Lung microvascular endothelial cell (primary cell): ENCODE data around the gene HOXC6. TPM values are rescaled to one million over a fixed set of nuclear protein-coding genes. Genes with fewer than 3 reads are reported as not detected.
A peak's percentile ranks its signal among the peaks of the same experiment; 100 is the strongest.

Experiments
- DNase-seq, 2 donors: peaks; one replicate each; pipeline versions ENCODE4 v3.0.0 to v3.0.0-alpha.2; 2010; ENCODE audit warnings: low read depth in 2 of 2
- total RNA-seq: library from RNA; depleted of rRNA; stranded (reverse); fragments of >200 nt; gene quantifications from 2 replicates; pipeline ENCODE4 v1.2.1, GENCODE V29; 2014

HOXC6 gene
- total RNA-seq, 1 donor from 2014 or later, result not detected

GRCh38 chr12:54002278-54002914 lies 25.8 kb upstream of the HOXC6 start:
- DNase-seq, result no peak

- DNase-seq, result no peak
Observed at GRCh38 chr12:54002915-54003389, 25.3 kb upstream of the HOXC6 start.

GRCh38 chr12:54003625-54004024 lies 24.6 kb upstream of the HOXC6 start:
- no peak for DNase-seq

- no peak for DNase-seq
Observed at GRCh38 chr12:54004063-54004840, 24.0 kb upstream of the HOXC6 start.

GRCh38 chr12:54004841-54005530 lies 23.3 kb upstream of the HOXC6 start:
- DNase-seq, result no peak

- DNase-seq, result no peak
Observed at GRCh38 chr12:54005531-54005852, 22.7 kb upstream of the HOXC6 start.

- DNase-seq, result peak; percentile 82 to 85
Observed at GRCh38 chr12:54005853-54006558, 22.2 kb upstream of the HOXC6 start.

- no peak for DNase-seq
Observed at GRCh38 chr12:54006559-54007220, 21.6 kb upstream of the HOXC6 start.

GRCh38 chr12:54007538-54008259 lies 20.5 kb upstream of the HOXC6 start:
- no peak for DNase-seq

GRCh38 chr12:54008260-54008552 lies 20.0 kb upstream of the HOXC6 start:
- DNase-seq, result no peak

GRCh38 chr12:54009171-54010052 lies 18.8 kb upstream of the HOXC6 start:
- no peak for DNase-seq

GRCh38 chr12:54010053-54010971 lies 17.9 kb upstream of the HOXC6 start:
- no peak for DNase-seq

GRCh38 chr12:54010972-54011664 lies 17.1 kb upstream of the HOXC6 start:
- no peak for DNase-seq

- no peak for DNase-seq
Observed at GRCh38 chr12:54011665-54012532, 16.3 kb upstream of the HOXC6 start.

GRCh38 chr12:54012631-54013409 lies 15.4 kb upstream of the HOXC6 start:
- DNase-seq, result no peak

GRCh38 chr12:54014377-54015017 lies 13.7 kb upstream of the HOXC6 start:
- DNase-seq, result no peak
